SH-SY5Y (cell line): ENCODE data around the gene KRTAP20-3.

Experiments
- GATA2 ChIP-seq: IDR thresholded peaks from 2 replicates; pipeline ENCODE4 v1.6.1; 2011; ENCODE audit warnings: mild to moderate bottlenecking, low read depth, low read length
- GATA3 ChIP-seq: IDR thresholded peaks from 2 replicates; pipeline ENCODE4 v1.6.1; 2011; ENCODE audit warnings: low read depth, mild to moderate bottlenecking, low read length, moderate library complexity

- TF ChIP-seq GATA2 = no peak
- no peak for TF ChIP-seq GATA3
Observed at GRCh38 chr21:30638686-30639085, 4.0 kb upstream of the KRTAP20-3 start.
